Activated T-cell treated with anti-CD3 and anti-CD28 coated beads for 1 hour (primary cell): ENCODE measurements around the gene KLF1.

Source experiments
- DNase-seq: peaks from one replicate; pipeline ENCODE4 v3.0.0-alpha.2; 2020; ENCODE audit warnings: low read depth

KLF1 gene

DNA sequence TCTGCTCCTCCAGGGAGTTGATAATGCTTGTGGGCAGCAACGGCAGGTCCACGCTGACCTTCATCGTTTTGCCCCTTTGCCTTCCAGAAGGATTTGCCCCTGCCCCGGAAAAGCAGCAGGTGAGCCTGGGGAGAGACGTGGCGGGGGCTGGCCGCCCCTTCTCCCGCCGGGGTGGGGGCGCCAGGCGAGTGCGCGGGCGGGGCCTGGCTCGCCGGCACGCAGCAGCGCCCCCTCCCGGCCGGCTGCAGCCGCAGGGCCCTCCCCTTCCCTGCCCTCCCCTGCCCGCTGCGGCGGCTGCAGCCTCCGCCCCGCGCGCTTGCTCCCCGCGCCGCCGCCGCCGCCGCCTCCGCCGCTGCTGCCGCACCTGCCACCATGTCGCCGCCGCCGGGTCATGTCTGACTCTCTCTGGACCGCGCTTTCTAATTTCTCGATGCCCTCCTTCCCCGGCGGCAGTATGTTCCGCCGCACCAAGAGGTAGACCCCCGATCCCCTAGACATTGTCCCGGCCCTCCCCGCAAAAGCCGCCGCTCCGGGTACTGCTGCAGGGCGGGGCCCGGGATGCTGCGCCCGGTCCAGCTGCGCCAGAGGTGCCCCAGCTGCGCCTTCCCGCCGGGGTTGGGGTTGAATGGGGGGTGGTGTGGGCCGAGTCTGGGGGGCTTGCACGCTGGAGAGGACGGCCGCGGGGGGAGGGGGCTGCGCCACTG, 48.7 kb downstream of the KLF1 start, which contains the start of gene MAST1:
MAST1 (plus strand) TSS at position 334 of the 704 bp plus-strand sequence; CDS start at position 392, 58 bp downstream.
- DNase-seq = no peak

DNA sequence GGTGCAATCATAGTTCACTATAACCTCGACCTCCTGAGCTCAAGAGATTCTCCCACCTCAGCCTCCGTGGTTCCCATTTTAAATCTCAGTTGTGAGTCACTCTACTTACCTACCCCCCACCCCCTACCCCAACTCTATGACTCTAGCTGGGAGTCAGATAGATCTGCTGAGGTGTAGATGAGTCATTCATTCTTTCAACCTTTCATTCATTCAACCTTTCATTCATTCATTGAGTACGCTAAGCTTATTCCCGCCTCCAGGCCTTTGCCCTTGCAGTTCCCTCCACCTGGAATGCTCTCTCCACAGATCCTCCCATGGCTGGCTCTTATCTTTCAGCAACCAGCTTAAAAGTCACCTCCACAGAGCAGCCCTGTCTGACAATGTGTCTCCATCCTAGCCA, 49.8 kb downstream of the KLF1 start:
- DNase-seq = no peak

DNA sequence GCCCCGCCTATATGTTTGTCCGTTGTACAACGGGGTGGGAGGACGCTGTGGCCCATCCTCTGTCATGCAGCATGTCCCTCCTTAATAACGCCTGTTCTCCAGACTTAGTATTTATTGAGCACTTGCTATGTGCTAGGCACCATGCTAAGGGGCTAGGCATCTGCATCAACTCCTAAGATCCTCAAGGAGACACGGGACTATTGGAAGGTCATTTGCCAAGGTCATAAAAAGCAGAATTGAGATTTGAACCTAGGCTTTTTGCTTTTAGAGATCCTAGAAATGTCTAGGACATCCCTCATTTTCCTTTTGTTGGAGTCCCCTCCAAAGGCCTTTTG, 50.5 kb downstream of the KLF1 start:
- DNase-seq = no peak

DNA sequence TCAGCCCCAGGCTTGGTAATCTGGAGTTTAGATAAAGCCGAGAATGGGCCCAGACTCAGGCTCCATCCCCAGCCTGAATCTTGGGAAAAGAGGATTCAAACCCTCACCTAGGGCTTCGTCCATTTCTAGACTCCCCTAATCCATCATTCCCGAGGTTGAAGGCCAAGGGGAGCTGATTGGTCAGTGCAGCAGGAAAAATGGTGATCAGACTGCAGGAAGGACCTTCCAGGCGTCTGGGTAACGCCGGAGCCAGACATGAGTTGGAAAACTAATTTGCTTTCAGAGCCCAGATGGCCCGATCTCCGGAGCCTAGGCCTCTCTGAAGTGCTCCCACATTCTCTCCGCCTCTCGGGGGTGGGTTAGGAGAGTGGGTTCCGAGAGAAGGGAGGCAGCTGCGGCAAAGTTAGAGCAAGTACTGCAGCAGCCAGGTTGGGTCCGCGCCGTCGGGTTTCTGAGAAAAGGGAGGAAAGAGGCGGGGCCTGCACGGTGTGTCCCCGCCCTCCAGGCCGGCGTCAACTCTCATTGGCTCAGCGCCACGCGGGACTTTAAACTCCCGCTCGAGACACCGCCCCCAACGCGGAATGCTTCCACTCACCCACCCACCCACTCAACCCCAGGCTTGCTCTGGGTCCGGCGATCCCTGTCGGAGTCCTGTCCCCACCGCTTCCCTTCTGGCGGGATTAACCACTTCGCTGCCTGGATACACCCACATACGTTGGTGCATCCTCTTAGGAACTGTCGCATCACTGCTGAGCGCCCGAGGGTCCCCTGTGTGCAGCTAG, 51.8 kb downstream of the KLF1 start:
- DNase-seq = no peak

DNA sequence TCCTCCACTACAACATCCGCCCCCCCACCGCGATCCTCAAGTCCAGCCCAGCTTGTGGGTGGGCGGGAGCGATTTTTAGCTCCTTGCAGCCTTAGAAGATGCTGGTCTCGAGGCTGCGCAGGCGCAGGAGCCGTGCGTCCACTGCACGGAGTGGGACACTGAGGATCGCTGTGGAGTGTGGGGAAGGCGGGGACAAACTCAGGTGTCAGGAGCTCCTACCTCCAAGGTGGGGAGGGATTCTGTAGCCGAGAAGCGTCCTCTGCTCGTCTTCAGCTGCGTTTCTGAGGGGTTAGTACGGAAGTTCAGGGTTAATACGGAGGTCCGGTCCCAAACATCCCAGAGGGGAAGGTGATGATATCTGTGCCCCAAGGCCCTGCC, 52.4 kb downstream of the KLF1 start, which contains the start of gene RTBDN:
RTBDN (minus strand) TSS at position 14 of the 378 bp plus-strand sequence. CDS start 4,600 bp downstream, outside the sequence.
- DNase-seq = no peak
